GM18505 (cell line): Measurements from ENCODE around the gene BPIFA2.

Source experiments
- ATAC-seq: cut with Tn5 transposase; IDR thresholded peaks from one replicate; pipeline ENCODE4 v1.9.1; 2021; ENCODE audit not compliant: unreplicated experiment
- POLR2A ChIP-seq: IDR thresholded peaks from 4 replicates; pipeline ENCODE4 v1.6.1; 2011; ENCODE audit warnings: borderline replicate concordance; ENCODE audit not compliant: insufficient read depth, insufficient read length; ENCODE audit errors: extremely low read depth

Gene BPIFA2

DNA sequence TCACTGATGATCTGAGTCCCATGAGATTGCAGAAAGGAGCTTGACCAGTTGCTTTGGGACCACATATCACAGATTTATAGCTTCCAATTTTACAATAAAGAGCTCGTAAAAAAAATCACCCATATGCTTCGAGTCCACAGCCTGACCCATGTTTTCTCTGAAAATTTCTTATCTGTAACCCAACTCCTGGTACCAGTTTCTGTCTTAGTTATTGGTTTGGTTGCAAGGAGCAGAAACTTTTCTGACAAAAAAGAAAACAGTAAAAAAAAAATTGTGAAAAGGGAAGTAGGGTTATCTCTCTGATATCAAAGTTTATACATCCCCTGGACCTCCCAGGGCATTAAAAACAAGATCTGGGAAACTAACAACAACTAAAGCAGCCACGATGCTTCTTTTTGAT is 30.8 kb upstream of the BPIFA2 start:
- no peak for ATAC-seq

DNA sequence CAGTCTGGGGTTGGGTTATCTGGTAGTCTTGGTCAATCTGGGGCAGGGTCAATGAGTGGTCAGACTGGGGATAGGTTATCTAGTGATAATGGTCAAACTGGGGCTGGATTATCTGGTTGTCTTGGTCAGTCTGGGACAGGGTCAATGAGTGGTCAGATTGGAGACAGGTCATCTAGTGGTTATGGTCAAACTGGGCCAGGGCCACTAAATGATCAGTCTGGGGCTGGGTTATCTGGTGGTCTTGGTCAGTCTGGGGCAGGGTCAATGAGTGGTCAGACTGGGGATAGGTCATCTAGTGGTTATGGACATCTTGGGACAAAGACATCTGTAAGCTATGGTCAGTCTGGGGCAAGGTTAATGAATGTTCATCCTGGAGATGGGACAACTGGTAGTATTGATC is 28.5 kb upstream of the BPIFA2 start:
- TF ChIP-seq POLR2A: no peak
- no peak for ATAC-seq

More for the DNA sequence above, 30.8 kb upstream of the BPIFA2 start:
- no peak for TF ChIP-seq POLR2A

DNA sequence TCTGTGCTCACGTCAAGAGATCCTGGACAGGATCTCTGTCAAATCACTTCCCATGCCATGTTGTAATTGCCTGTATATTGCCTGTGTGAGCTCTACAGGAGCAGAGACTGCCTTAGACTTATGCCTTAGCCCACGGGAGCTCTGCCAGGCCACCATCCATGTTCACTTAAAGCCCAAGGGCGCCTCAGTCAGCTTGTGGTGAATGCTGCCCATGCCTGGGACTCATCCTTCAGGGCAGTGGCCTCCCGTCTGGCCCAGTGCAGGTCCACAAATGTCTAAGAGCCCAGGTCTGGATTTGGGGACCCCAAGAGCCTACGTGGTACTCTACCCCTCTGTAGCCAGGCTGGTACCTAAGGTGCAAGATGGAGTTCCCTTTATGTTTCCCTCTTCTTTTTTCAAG is 22.4 kb upstream of the BPIFA2 start:
- no peak for ATAC-seq

DNA sequence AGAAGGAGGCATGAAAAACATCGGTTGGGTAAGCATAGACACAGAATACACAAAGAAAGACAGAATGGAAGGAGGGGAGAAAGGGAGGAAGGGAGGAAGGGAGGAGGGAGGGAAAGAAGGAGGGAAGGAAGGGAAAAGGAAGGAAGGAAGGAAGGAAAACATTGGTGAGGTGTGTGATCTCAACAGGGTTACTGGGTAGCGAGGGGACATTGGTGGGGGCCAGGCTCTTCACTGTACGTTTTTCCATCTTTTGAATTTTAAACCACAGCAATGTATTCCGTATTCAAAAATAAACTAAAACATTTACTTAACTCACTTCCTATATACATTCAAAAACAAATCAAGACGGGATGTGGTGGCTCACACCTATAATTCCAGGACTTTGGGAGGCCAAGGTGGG is 20.7 kb upstream of the BPIFA2 start:
- no peak for ATAC-seq
- TF ChIP-seq POLR2A: no peak

More for the DNA sequence above, 22.4 kb upstream of the BPIFA2 start:
- no peak for TF ChIP-seq POLR2A

DNA sequence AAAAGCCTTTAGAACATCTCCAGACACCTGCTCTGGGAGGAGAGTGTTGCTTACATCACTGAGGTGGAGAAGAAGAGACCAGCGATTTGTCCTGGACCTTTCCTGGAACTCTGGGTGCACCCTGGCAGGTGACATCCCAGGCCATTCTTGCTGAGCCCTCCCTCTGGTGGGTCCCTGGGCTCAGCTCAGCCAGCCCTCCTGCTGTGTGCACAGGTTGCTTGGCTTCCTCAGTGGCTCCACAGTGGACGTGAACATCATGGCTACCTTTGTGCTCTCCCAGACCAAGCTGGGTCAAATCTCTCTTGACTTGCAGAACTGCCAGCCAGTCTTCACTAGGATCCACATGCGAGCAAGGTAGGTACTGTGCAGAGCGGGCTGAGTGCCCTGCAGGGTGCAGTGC is 19.9 kb upstream of the BPIFA2 start:
- no peak for TF ChIP-seq POLR2A
- no peak for ATAC-seq

DNA sequence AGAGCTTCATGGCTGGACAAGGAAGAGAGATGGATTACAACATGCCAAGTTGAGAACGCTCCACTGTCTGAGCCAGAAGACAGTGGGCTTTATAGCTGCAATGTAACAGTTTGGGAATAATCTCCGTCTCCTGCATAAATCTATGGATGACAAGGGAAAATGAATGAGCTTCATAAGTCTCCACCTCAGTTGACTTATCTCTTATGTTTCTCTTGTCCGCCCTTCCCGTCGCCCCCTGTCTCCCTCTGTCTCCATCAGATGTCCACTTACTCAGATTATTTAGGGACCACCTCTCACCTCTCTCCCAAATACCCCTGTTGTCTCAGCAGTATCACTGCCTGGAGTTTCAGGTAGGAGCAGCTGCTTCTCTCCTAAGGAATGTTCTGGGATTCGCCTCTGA is 13.7 kb upstream of the BPIFA2 start:
- no peak for TF ChIP-seq POLR2A

DNA sequence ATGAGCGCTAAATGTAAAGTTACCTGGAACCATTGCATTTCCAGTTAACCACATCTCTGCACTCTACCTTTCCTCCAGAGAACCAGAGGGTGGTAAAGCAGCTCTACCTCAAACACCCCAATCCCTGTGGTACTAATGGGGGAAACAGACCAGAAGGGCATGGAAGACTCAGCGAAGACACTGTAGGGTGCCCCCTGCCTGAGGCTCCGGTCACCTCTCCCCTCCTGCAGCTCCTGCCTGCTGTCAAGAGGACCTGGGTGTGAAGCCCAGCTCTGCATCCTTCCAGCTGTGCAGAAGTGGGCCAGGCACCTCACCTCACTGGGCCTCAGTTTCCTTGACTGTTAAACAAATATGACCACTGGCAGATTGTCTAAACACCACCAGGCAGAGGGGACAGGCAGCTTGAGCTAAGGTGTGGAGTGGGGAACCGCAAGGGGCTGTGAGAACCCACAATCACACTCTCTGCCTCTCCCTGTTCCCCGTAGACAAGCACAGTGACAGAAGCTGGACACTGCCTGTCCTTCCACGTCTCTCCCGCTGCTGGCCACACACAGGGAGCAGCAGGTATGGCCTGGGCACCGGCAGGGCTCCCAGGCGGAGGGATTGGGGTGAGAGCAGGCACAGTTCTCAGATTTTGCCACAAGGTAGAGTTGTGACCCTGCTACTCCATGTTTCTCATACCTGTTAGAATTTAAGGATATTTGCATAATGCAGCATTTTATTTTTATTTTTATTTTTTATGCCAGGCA is 9.1 kb upstream of the BPIFA2 start:
- ATAC-seq: no peak
- no peak for TF ChIP-seq POLR2A

More for the DNA sequence above, 13.7 kb upstream of the BPIFA2 start:
- ATAC-seq: no peak

DNA sequence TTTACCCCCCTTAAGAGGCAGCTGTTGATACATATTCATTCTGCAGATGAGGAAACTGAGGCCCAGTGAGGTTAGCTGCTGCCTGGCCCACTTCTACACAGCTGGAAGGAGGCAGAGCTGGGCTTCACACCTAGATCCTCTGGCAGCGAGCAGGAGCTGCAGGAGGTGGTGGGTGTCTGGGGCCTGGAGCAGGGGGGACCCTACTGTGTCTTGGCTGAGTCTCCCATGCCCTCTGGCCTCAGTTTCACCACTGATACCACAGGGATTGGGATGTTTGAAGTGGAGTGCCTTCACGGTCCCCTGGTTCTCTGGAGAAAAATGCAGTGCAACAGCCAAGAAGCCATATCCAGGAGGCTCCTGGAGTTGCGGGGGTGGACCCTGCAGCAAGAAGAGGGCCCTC is 8.2 kb upstream of the BPIFA2 start:
- TF ChIP-seq POLR2A: no peak
- ATAC-seq: no peak

DNA sequence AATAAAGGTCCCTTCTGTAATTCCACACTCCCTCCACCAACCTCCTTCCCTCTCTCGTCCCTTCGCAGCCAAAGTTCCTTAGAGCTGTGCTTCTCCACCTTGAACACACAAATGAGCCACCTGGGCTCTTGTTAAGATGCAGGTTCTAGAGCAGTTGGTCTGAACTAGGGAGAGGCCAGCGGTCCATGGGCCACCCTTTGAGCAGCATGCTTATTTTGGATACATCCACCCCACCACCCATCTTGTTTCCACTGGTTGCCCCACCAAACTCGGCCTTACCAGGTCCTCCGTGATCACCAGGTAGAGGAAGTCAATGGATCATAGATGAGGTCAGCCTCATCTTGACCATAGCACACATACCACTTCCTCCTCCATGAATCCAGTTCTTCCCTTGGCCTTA is 7.3 kb upstream of the BPIFA2 start:
- ATAC-seq: no peak
- no peak for TF ChIP-seq POLR2A

DNA sequence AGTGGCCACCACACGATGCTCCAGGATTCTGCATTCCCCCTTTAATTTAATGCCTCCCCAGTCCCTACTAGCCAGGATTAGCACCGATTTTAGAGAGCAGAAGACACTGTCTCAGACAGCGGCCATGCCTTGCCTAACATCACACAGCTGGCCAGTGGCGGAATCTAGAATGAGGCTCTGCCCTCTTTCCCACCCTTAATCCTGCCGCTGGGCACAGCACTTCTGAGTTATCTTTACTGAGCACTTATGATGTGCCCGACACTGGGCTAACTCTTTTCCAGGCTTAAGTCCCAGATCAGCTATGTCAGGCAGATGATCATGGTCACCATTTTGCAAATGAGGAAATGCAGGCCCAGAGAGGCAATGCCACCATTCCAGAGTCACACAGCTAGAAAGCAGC is 5.6 kb upstream of the BPIFA2 start:
- no peak for ATAC-seq
- TF ChIP-seq POLR2A: no peak

DNA sequence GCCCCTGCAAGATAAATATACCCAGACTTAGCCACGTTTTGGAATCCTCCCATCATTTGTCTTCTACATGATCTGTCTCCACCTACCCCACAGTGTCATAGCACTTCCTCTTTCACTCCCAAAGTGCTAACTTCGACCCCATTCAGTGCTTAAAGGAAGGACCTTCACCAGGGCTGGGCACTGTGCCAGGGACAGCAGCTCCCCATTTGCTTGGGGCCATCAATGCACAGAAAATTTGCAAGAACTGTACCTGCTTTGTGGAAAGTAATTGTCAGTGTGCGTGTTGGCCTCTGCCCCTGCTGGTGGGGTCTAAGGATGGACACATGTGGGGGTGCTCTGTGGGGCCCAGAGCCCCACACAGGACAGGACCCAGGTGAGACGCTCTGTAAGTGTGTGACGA is 5.2 kb upstream of the BPIFA2 start:
- no peak for TF ChIP-seq POLR2A
- ATAC-seq: no peak

DNA sequence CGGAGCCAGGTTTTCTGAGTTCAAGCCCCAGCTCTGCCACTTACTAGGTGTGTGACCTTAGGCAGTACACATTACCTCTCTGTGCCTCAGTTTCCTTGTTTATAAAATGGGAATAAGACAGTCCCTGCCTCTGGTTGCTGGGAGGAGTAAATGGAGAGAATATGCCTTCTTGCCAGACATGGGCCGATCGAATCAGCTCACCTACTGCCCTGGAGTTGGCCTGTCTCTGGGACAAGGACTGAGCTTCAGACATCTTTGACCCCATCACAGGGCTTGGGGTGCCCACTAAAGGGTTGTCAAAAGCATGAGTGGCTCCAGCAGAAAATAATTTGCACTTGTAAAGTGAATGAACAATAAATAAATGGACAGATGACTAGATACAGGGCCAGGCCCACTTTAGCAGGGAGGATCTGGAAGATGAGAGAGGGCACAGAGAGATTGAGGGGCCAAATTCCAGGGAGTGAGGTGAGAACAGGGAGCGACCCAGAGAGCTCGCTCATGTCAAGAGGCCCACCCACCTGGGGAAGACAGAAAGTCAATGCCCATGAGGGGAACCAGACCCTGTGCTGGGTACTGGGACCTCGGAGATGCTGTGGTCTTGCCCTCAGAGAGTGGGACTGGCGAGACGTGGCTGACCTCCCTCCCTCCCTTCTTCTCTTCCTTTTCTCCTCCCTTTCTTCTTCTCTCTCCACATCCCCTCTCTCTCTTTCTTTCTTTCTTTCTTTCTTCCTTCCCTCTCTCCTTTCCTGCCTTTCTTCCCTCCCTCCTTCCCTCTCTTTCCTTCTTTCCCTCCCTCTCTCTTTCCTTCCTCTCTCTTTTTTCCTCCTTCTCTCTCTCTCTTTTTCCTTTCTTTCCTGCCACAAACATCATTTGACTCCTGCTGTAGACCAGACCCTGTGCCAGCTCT is 3.9 kb upstream of the BPIFA2 start:
- ATAC-seq: no peak
- TF ChIP-seq POLR2A: no peak

DNA sequence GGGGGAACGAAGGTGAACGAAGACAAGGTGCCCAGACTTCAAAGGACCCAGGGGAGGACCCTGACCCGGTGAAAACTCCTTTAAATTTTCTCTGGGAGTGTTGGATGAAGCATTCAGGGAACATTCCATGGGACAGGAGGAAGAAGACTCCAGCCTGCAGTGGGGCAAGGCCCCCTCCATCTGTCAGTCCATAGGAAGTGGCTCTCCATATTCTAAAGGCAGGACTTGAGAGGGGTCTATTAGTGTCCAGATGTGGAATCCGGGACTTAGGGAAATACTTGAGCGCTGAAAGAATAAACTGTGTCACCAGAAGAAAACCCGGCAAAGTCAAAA is 3.2 kb upstream of the BPIFA2 start:
- ATAC-seq: no peak
- TF ChIP-seq POLR2A: no peak
